HG03045 (cell line): ENCODE results near the gene ZNF117.
A peak's percentile ranks its signal among the peaks of the same experiment; 100 is the strongest.
"Not testable (repeated sequence)": the region's sequence is repeated elsewhere in the genome, so short reads cannot be mapped to it uniquely, and the experiment has no call there.

Source experiments
- ATAC-seq: cut with Tn5 transposase; IDR thresholded peaks from one replicate; pipeline ENCODE4 v1.9.1; 2021; ENCODE audit warnings: mild to moderate bottlenecking, moderate library complexity; ENCODE audit not compliant: unreplicated experiment

Gene ZNF117

DNA sequence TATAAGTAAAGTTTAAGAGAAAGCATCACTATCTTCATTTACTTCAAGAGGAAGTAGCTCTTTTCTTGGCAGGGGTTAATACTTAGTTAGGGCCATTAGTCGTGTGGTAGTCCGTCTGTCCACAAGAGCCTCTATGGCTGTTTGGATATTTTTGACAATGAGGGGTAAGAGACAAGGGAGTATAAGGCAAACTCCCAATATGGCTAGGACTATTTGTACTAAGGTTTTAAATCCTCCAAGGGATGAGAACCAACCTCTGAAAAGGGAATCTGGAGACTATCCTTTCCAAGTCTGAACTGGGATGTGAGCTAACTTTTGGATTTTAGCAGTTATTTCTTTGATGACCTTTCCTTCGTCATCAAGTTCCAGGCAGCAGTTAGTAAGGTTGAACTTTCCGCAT, at the start of gene ZNF117:
Gene ZNF117, minus strand, starts transcription at position 101 of the 400 bp plus-strand sequence.
- ATAC-seq: no peak

DNA sequence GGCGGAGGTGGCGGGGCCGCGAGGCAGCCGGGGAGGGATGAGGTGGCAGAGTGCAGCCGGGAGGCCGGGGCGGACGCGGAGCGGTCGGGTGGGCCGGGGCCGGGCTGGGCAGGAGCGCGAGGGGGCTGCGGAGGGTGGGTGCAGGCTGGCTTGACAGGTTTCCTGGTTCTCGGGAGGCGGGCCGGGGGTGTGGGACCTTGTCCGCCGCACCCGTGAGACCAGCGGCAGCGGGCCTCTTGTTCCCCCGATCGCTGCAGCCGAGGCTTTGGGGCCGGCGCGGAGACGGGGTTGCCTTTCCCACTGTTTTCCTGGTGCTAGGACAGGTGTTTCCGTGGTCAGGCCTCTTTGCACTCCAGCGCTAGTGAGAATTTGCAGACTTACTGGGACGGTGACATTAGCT, 47.9 kb upstream of the ZNF117 start:
- peak; percentile 25 for ATAC-seq

DNA sequence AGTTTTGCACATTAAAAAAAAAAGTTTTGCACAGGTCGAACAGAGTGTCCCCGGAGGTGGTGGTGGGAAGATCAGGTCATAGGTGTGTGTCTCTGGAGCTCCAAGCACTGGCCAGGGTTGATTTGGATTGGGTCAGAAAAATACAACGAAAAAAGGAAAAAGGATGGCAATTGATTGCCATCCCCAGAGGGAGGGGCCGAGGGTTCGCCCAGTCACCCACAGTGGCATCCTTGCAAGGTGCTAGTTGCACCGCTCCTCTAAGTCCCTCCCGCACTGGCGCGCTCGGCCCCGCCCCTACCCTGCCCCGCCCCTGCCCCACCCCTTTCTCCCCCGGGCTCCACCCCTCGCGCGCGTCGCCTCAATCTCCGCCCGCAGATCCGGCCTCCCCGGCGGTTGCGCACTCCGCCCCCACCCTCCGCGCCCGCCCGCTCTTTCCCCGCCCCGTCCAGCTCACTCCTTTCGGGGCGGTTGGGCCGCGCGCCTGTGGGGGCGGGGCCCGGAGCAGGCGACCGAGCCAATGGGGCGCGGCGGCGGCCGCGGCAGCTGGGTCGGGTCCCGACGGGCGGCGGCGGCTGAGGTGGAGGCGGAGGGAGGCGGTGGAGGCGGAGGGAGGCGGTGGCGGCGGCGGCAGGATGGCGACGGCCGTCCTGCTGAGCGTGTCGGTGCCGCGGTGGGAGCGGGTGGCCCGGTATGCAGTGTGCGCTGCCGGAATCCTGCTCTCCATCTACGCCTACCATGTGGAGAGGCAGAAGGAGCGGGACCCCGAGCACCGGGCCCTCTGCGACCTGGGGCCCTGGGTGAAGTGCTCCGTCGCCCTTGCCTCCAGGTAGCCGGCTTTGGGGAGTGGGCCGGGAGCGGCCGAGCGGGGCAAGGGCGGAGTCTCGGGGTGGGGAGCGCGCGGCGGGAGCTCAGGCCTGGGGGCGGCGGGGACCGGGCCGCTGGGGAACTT, 47.2 kb upstream of the ZNF117 start:
- peak; percentile 84 for ATAC-seq

DNA sequence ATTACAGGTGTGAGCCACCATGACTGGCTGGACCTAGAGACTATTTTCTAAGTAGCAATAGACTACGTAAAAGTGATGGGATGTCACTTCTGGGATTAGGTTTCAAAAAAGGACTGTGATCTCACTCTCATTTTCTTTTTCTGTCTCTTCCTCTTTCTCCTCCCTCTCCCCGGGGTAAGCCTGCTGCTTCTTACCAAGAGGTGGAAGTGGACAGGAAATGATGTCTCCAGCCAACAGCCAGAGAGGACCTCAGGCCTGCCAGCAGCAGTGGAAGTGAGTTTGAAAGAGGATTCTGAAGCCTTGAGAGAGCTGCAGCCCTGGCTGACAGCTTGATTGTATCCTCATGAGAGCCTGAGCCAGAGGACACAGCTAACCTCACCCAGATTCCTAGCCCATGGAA, 45.7 kb upstream of the ZNF117 start:
- not testable (repeated sequence) for ATAC-seq

DNA sequence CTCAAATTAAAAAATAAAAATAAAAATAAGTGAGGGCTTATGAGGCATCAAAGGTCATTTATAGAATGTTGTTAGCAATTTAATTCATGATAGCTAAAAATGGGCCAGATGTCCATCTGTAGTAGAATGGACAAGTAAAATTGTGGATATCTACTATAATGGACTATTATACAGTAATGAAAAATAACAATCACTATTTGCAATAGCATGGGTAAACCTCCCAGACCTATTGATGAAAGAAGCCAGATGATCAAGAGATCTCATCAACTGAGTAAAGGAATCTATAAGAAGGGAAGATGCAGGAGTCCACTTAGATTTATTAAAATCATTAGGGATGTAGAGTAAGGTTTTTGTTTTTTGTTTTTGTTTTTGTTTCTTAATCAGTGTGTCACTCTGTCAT, 44.6 kb upstream of the ZNF117 start:
- not testable (repeated sequence) for ATAC-seq

DNA sequence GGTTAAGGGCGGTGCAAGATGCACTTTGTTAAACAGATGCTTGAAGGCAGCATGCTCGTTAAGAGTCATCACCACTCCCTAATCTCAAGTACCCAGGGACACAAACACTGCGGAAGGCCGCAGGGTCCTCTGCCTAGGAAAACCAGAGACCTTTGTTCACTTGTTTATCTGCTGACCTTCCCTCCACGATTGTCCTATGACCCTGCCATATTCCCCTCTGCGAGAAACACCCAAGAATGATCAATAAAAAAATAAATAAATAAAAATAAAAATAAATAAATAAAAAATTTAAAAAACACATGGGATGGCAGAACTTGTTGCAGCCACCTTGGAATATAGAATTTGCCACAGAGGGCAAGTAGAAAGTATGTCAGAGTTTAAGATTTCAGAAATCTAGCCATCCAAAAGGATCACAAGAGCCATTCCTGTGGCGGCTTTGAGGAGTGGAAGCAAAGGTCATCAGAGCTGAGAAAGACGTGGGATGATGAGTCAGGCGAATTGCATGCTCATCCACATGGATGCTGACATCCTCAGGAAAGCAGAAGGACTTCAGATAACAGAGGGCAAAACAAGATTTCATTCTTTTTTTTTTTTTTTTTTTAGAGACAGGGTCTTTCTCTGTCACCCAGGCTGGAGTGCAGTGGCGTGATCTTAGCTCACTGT, 43.4 kb upstream of the ZNF117 start:
- not testable (repeated sequence) for ATAC-seq

DNA sequence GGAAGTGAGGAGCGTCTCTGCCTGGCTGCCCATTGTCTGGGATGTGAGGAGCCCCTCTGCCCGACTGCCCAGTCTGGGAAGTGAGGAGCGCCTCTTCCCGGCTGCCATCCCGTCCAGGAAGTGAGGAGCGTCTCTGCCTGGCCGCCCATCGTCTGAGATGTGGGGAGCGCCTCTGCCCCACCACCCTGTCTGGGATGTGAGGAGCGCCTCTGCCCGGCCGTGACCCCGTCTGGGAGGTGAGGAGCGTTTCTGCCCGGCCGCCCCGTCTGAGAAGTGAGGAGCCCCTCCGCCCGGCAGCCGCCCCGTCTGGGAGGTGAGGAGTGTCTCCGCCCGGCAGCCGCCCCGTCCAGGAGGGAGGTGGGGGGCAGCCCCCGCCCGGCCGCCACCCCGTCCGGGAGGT, 42.6 kb upstream of the ZNF117 start:
- not testable (repeated sequence) for ATAC-seq

DNA sequence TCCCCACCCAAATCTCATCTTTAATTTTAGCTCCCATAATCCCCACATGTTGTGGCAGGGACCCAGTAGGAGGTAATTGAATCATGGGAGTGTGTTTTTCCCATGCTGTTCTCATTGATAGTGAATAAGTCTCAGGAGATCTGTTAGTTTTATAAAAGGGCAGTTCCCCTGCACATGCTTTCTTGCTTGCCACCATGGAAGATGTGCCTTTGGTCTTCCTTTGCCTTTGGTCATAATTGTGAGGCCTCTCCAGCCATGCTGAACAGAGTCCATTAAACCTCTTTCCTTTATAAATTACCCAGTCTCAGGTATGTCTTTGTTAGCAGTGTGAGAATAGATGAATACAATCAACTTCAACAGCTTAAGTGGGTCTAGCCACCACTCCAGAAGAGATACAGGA, 34.2 kb upstream of the ZNF117 start:
- not testable (repeated sequence) for ATAC-seq

DNA sequence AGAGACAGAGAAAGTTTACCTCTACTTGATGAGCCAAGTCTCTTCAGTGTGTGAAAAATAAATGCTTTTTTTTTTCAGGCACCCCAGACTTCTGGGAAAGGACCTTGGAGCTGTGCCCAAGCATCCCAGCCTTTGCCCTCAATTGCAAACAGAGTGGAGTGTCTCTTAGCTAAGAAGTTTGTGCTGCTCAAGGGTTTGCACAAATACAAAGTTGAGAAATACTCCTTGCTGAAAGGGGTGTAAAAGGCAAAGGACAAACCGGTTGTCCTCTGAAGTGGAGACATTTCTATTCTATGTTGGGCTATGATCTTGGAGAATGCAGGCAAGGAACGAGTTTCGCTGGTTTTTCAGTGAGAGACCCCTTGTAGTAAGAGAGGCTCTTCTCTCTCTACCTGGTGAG, 30.1 kb upstream of the ZNF117 start:
- ATAC-seq: not testable (repeated sequence)

DNA sequence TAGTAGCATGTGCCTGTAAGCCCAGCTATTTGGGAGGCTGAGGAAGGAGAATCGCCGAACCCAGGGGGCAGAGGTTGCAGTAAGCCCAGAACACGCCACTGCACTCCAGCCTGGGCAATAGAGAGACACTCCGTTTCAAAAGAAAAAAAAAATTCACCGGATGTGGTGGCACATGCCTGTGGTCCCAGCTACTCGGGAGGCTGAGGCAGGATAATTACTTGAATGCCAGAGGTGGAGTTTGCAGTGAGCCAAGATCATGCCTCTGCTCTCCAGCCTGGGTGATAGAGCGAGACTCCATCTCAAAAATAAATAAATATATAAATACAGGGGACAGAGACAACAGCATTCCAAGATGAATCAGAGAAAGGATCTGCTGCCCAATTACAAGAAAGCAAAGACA, 19.0 kb upstream of the ZNF117 start:
- not testable (repeated sequence) for ATAC-seq

DNA sequence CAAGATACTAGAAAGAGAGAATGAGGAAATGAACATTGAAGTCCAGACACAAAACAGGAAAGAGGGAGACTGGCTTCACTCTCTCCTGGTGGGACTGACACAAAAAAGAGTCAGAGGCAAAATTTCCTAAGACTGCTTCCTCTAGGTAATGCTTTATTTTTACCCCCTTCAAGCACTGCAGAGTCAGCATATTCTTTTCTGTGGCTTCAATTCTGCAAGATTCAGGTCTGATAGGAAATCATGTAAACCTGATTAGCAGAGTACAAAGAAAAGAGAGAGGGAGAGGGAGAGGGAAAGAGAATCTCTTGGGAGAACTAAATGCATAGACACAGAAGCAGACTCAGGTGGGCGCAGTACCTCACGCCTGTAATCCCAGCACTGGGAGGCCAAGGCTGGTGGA, 18.6 kb upstream of the ZNF117 start:
- not testable (repeated sequence) for ATAC-seq

DNA sequence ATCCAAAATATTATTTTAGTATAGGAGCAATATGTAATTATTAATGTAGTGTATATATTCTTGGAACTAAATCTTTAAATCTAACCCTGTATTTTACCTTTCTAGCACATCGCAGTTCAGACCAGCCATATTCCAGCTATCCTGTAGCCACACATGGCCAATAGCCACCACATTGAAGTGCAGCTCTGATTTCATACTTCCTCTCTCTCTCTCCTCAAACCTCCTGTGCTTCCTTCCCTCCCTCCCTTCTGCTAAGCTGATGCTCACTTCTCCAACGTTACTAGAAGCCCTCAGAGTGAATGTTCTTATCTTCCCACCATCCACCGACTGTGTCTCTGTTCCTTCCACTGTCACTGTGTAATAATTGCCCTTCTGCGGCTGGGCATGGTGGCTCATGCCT, 16.2 kb upstream of the ZNF117 start:
- not testable (repeated sequence) for ATAC-seq

DNA sequence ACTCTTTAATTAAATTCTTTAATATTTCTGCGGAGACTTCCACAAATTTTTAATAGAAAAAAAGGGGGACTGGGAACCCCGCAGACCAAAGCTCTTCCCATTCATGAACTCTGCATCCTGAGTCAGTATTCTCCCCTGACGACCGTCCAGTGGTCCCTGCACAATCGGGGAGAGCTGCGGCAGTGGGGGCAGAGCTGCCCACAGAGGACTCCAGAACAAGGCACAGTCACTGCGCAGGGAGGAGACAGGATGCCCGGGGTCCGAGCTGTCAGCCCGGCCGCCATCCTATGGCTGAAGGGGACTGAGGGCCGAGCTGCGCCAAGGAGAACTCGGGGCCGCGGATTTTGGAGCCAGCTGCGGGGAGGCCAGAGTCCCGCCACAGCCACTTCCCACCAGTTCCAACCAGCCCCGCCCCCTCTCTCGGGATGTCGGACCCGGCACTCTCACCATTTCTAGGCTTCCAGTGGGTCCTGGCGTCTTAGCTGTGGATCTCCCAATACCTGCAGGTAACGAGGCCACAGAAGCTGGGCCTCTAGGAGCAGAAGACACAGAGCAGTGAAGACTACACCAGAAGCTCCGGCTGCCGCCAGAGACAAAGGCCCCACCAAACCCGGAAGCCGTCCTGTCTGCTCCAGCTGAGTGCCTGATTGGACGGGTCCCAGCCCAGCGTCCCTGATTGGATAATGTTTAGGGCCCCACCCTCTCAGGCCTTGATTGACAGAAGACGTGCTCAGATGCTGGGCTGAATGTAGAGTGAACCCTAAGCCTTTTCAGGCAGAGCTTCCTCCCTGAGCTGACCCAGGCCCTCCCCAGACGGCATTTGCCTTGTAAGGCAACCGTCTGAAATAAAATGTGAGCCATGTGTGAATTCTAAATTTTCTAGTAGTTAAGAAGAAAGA, 15.5 kb upstream of the ZNF117 start, which contains the start of gene ERV3-1:
Gene ERV3-1, minus strand, starts transcription at position 594 of the 899 bp plus-strand sequence. CDS start 13,661 bp downstream, outside the sequence.
- ATAC-seq: peak; percentile 100

DNA sequence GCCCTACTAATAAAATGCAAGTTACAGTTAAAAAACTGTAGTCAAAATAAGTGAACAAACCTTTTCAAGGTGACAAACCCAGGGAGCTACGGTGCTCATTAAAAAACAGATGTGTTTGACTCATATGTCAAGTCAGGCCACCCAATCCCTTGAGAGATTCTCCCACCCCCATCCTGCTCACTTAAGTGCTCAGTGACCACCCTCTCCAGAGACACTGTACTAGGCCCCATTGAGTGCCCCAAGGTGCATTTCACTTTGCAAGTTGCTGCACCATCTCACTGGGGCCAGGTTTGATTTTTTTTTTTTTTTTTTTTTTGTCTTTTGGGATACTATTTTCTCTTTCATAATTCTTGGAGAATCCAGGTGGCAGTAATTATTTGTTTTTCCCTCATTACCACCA, 13.7 kb upstream of the ZNF117 start:
- no peak for ATAC-seq

DNA sequence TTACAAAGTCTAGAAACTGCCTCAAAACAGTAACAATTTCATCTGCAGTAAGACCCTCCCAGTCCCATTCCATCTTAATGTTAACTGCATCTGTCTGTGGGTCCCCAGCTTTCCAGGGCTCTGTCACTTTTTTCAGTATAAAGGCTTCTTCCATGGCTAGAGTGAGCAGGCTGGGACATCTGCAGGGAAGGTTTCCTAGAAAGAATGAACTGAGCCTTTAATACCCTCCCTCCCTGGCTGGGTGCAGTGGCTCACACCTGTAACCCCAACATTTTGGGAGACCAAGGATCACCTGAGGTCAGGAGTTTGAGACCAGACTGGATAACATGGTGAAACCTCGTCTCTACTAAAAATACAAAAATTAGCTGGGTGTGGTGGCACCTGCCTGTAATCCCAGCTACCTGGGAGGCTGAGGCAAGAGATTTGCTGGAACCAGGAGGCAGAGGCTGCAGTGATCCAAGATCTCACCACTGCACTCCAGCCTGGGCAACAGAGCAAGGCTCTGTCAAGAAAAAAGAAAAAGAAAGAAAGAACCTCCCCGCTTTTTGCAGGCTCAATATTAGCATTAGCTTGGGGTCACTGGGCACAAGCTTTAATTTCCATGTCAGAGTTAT, 12.2 kb upstream of the ZNF117 start:
- no peak for ATAC-seq

DNA sequence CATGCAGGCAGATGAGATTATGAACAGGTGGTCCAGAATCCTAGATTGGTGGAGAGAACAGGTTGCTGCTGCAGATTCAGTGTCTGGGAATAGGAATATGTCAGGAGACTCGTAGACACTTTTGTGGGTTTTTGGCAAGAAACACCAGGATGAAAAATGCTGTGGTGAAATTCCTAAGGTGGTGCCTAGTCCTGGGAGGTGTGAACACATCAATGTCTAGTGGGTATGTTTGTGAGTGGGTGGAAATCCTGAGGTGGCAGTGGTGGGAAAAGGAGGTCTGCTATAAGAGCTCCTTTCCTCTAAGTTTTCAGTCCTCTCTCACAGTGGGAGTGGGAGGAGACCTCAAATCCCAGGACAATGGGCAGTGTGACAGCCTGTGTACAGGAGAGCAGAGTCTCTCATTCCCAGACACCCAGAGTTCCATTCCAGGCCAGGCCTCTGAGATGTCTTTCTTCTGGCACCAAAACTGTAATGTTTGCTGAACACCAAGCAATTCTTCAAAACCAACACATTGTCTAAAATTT, 10.5 kb upstream of the ZNF117 start:
- no peak for ATAC-seq

DNA sequence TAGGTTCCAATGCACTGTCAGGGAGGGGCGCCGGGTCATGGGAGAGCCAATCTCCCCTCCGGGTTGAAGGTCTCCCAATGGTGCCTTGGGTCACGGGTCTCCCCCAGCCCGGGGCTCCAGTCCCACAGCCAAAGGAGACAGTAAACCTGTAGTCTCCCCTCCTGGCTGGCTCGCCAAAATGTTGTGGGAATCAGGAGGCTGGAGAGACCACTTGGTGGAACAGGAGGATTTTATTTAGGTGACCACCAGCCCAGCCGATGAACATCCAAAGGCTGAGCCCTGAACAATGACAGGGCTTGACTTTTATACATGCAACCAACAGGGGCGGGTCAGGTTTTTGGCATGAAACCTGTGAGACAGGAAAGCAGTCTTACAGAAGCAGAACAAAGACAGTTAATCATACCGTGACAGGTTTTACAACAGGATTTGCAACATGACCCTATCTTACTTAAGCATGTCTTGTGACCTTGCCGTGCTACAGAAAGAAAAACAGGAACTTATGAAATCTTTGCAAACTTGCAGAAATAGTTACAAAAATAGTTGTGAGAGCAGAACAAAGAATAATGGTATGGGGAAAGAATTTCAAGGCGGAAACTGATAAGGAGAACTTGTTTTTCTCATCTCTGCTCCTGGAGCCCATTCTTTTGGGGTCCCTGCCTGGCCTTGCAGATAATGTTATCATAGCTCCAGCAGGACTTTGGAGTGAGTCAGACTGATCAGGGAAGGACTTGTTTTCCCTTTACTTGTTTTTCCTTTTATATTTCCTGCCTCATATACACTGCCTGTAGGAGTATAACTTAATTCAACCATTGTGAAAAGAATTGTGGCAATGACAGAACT, 8.5 kb upstream of the ZNF117 start:
- no peak for ATAC-seq

DNA sequence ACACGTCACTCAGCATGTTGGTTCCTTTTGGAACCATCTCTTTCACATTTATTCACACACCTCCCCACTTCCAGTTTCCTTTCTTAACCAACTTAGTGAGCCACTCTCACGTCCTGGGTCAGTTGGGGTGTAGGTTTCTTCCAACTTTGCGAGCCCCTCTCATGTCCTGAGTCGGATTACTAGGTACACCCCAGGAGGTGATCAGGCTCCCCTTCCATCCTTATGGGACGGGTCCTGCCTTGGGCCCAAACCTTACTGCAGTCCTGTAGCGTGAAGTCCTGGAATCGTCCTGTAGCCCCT, 8.0 kb upstream of the ZNF117 start:
- no peak for ATAC-seq

DNA sequence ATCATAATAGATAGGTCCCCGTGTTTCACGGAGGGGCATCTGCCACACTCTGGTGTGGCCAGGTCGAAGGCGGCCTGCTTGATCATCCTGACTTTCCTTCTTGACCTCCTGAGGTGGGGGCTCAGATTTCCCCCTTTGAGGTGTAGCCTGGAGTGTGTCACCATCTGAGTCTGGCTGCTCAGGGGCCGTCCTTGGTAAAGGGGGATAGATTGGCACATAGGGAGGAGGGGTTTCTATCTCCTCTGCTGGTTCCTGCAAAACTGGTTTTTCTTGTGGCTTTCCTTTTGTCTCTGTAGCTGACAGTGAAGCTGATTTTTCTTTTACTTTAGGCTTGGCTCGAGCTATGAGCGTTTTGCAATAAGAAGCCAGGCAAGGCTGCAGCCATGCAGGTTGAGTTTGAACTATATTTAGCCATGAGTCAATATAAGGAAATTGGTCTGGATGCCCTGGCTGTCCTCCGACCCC, 7.1 kb upstream of the ZNF117 start:
- no peak for ATAC-seq
